ENCODE measurements around the gene CRYGN.

The CRYGN gene

DNA sequence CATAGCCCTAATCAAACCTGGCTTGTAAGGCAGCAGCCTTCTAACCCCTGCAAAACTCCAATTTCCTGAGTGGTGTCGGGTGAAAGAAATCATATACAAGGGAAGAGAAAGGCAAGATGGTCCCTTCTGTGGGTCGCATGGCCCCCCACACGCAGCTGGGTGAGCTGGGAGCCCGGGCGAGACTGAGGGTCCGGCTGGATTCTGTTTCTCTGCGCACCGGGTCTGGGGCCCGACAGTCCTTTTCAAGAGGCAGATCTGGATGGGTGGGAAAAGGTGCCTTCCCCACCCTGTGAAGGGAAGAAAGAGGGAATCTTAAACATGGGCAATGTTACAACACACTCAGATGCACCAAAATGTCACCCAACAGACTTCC is 48.6 kb downstream of the CRYGN start:
- DNase-seq (ENCODE audit: low spot score), result no peak

DNA sequence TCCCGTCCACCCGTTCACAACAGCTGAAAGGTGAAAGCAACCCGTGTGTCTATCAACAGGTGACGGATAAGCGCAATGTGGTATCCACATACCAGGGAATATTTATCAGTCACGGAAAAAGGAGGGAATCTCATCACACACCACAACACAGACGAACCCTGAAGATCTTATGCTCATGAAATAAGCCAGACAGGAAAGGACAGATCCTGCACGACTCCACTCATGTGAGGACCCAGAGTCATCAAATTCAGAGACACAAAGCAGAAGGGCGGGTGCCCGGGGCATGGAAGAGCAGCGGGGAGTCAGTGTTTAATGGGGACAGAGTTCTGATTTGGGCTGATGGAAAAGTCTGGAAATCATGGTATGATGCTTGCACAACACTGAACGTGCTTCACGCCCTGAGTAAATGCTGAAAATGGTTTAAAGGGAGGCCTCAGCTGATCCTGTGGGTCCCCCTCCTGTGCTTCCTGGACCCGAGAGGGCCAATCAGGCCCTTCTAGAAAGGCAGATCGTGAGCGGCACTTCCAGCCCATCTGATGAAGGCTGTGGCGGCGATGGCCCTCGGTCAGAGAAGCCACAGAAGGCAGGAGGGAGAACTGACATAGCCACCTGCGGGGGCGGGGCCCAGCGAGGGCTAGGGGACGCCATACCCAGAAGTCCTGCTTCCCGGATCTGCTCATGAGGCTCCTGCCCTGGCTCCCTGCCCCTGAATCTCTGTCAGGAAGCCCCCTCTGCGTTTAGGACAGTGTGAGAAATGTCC is 49.2 kb downstream of the CRYGN start:
- no peak for DNase-seq (ENCODE audit: low spot score)

DNA sequence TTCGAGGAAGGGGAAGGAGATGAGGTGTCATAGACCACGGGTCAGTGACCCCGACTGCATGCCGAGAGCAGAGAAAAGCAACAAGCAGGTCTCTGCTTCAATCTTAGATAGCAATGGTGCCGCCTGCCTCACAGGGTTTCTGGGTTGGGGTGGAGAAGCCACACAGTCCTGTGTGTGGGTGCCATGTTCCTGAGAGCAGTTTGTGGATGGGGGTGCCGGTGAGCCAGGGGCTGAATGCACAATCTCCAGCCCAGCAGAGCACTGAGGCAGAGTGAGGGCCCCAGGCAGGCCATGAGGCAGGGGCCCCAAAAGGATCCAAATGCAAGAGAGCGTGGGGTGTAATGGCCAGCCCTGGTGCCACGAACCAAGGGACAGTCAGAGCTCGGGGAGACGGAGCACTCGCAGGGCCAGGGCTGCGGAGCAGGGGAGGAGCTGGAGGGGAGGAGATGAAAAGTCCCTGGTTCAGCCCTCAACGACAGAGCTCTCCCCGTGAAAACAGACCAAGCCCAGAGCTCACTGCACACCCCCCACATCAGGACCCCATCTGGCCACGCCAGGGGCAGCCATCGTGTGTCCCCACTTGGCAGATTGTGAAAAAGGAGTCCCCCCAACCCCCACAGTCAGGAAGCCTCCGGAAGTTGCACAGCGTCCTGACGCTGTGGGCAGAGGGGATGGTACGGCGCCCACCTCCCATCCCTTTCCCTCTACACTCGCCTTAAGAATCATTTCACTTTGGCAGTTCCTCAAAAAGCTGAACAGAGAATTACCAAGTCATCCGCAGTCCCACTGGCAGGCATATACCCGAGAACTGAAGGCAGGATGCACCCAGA is 50.0 kb downstream of the CRYGN start:
- DNase-seq (ENCODE audit: low spot score), result no peak

DNA sequence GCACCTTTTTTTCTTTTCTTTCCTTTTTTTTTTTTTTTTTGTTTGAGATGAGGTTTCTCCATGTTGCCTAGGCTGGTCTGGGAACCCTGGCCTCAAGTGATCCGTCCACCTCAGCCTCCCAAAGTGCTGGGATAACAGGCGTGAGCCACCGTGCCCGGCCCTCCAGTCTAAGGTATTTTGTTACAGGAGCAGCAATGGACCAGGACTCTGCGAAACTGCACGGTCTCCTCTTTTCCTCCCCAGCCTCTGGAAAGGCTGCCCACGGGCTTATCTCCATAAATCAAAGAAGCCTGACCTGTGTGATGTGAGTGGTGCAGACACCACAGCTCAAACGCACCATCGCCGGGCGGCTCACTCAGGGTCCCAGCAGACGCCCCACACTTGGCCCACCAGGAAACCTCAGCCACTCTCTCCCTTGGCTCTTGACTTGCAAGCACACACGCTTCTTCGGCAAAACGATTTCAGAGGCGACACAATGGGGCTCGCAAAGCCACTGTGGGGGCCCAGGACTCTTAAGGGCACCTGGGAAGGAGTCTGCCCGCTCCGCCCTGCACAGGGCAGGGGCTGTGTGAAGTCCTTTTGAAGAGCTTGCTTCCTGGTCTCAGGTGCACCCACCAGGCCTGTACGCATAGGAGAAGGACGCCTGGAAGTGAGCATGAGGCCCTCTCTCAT is 50.7 kb downstream of the CRYGN start:
- DNase-seq (ENCODE audit: low spot score), result no peak

DNA sequence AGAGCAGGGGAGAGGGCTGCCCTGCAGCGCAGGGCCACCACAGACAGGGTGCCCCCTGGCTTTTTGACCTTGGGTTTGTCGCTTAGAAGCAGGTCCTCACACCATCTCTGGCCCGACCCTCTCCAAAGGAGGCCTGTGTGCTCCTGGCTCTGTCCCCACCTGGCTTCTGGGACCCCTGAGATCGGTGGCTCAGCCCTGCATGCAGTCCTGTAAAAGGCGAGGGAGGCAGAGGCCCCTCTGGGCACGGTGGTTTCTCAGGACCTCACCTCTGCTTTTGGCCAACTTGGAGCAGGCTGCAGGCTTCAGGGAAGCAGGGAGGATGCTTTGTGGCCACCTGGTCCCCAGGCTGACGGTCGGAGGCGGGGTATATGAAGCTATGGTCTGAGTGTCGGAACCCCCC is 51.5 kb downstream of the CRYGN start:
- no peak for DNase-seq (ENCODE audit: low spot score)

DNA sequence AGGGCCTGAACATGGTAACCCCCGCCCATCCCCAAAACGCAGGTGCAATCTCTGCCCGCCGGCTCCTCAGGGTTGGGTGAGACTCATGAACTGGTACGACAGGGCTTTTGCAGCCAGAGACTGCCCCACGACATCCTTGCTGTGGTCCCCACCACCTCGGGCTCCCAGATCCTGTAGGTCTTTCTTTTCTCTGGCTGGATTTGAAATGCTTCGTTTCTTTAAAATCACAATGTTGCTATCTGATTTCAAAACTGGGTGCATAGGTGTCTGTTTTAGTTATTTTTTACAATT is 52.0 kb downstream of the CRYGN start:
- no peak for DNase-seq (ENCODE audit: low spot score)

DNA sequence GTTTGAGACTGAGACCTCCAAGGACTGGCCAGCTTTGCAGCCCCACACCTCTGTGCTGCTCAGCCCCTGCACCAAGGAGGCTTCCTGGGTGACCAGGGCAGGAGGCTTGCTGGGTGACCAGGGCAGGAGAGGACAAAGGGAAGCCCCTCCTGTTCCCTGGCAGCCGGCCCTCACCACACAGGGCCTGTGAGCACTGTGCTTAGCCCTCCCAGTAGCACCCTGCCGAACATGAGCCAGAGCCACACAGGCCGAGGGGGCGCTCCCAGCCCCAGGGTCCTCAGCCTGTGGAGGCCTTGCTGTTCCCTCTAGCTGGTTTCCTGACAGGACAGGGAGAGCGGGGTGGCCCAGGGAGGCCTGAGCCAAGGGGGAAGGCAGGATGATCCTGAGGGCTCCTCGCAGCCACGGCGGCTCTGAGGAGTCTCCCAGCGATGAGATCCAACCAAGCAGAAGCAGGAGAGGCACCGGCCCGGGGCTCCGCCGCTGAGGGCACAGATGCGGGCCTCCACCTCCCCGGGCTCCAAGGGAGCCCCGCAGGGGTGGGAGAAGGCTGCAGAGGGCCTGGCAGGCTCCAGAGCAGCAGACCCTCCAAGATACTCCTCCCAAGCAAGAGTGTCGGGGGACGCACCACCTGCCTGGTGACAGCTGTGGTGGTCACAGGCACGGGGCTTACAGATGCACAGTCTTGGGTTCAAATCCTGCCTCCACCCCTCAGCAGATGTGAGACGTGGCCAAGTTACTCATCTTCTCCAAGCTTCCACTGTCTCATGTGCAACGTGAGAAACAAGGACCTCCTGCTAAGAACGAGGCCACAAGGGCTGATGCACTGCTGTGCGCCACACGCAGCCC is 52.6 kb downstream of the CRYGN start:
- no peak for DNase-seq (ENCODE audit: low spot score)

DNA sequence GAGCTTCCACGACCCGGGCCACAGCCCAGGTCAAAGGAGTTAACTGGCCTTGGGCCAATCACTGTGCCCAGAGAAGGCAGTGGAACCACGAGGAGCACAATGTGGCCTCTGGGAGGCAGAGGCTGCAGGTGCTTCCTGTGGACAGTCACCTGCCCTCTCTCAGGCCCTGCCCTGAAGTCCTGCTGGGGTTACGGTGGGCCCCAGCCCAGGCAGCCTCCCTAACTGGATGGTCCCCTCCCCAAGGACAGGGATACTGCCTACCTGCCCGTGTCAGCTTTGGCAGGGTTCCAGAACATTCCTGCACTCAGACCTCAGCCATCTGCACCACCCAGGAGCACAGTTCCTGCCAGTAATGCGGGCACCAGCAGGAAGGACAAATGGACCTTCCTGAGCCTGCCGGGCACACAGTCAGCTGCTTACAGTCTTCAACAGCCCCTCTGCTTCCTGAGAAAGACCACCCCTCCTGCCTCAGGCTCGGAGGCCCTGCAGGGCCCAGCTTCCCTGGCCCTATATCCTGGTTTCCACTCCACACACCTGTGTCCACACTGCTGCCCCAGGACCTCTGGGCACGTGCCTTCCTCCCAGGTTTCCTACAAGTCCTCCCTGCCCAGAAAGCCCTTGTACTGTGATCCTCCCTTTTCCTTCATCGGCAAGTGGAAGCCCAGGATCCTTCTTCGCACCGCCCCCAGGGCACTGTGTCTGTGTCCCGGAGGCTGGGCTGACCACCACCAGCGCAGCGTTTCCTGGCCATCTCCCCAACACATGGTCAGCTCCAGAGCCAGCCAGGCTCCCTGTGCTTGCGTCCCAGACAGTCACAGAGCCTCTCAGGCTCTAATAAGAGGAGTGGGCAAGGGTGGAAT is 53.4 kb downstream of the CRYGN start:
- no peak for DNase-seq (ENCODE audit: low spot score)

DNA sequence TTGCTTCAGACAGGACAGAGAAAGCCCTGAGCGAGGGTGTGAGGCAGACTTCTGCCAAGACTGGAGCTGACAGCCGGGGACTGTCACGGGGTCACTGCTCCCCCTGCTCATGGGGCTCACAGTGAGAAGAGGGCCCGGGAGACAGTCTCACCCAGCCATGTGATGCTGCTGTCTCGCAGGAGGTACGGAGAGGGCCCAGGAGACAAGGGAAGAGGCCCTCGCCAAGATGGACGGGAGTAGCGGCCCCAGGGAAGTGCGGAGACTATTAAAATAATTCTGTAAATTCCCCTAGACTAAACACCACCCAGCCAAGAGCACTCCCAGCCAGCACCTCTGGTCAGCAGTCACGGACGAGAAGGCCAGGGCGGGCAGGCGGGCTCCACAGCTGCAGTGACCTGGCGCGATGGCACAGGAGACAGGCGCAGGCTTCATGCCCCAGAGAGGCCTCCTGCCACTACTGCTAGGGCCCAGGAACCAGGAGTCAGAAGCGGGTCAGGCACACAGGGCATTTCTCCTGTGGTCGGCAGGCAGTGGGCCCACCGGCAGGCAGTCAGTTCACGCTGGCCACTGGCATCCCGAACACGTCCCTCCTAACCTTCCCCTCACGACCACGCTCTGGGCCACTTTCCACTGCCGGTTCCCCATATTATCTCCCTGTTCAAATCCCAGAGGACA is 54.2 kb downstream of the CRYGN start:
- DNase-seq (ENCODE audit: low spot score), result no peak

DNA sequence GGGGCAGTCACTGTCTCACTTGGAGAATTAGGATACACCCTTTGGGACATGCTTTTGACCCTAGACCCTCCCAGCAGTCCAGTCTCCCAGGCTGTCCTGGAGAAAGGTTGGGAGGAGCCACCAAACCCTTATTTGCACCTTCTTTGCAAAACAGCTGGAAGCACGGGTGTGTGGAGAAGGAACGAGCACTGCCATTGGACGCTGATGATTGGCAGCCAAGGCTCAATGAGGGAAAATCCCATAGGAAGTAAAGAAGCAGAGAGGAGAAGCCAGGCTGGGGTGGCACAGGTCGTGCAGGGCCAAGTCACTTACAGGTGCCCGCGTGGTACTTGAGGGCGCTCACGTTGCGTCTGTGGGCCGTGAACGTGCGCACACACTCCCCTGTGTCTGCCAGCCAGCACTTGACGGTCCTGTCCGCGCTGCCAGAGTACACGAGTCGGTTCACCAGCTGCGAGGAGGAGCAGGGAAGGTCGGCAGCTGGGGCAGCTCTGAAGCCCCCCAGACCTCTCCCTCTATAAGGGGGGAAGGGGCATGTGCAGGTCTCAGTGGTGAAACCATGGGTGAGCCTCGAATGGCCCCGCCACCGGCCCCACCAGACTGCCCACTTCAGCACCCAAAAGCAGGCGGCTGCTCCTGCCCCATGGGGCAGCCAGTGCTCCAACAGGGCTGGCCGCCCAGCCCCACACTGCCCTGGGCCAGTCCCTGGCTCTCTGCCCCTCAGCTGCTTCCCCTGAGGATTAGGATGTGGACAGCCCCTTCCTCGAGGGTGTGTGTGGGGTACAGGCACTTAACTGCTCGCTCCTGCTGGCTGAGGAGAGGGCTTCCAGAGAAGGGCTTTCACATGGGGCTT is 54.9 kb downstream of the CRYGN start:
- no peak for DNase-seq (ENCODE audit: low spot score)

DNA sequence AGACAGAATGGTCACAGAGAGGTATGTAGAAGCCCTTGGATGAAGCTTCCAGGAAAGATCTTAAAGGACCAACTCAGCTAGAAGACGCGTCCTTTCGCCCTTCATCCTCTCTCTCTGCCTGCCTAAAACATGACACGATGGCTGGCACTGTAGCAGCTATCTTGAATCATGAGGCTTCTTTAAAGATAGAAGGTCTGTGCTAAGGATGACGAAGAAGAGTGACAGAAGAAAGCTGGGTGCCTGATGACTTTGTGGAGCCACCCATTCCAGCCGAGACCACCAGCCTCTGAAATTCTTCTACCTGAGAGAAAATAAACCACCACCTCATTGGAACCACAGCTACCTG is 55.6 kb downstream of the CRYGN start:
- DNase-seq (ENCODE audit: low spot score), result no peak

DNA sequence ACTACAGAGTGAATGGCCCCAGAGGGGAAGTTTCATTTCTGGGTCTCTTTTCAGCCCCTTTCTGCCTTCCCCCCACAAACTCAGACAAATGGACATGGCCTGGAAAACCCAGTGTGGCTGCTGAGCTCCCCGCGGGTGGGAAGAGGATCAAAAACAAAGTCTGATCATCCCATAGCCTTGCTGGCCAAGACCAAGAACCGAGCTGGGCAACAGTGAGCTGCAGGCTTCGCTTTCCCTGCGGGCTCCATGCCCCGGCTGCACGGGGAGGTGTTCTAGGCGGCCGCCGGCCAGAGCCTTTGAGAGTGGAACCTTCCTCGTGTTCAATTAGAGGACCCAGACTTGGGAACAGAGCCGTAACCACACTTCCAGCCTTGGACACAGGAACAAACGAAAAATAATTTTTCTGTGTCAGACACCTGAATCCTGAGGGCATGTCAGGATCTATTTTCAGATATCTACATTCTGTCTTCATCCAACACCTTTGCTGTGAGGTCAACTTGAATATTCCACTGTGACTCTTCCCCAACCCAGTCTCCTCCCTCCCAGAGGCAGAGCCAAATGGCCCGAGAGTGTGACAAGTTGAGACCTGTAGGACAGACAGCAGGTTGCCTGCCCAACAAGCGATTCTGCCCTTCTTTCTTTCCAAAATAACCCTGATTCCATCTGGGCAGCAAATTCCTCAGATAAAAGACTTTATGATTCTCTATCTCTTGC is 56.1 kb downstream of the CRYGN start:
- DNase-seq (ENCODE audit: low spot score), result no peak

DNA sequence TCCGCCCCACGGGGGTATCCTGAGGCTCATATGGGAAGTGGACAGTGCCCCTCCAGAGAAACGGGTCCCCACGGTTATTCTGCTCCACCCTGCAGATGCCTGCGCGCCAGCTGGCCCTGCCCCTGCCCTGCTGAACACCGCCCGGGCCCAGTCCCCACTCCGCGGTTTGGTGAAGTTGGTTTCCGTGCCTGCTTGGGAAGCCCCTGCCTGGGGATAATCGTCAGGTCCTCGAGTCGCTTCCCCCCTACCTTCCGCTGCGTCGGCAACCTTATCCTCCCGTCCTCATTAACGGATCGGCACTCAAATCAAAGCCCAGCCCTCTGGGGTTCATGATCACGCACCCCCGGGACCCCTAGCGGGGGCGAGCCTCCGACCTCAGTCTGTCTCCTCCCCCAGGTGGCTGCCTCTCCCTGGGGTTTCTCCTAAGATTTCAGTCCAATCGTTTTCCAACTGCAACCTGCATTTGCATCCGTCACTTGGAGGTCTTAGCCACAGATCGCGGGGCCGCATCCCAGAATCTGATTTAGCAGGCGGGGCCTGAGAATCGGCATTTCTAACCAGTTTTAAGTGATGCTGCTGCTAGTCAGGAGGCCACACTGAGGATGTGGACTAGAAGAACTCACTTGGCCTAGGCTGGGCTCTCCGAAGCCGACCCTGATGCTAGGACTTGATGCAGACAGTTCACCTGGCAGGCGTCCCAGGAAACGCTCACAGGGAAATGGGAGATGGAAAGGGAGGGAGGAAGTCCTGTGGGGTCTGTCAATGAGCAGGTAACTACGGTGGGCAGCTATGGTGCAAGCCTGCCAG is 57.7 kb downstream of the CRYGN start:
- DNase-seq (ENCODE audit: low spot score), result no peak

DNA sequence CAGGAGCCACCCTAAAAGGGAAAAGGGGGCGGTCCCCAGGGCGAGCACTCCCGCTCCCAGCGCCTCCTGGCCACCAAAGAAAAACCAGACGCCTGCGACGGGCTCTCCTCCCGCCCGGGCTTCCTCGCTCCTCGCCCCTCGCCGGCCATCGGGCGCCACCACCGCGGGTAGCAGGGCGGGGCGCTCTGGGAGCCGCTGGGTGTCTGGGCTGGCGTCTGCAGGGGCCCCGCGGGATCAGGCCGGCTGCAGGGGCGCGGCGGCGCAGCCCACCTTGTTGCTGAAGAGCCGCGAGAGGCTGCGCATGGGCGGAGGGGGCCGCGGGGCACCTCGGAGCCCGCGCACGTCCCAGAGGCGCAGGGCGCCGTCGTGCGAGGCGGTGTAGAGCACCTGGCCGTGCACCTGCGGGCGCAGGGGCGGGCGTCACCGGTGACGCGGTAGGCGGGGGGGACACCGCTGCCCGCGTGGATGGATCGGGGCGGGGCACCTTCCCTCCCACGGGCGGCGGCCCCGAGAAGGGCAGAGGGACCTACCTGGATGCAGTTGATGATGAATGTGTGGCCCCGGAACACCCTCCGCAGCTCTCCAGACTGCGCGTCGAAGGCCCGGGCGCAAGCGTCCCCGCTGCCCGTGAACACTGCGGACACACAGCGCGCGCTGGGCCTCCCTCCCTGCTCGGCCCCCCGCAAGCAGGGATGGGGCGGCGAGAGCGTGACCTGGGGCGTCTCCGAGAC is 58.4 kb downstream of the CRYGN start:
- peak; percentile 37 for DNase-seq (ENCODE audit: low spot score)

DNA sequence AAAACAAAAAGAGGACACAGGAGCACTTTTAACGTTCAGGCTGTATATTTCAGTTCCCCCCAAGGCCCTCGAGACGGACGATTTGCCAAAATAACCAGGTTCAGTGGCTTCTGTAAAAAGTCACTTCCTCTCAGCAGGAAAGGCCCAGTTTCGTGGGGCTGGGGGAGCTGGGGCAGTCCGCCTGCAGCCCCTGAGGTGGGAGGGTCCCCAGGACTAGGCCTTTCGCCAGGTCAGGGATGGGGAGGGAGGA is 58.9 kb downstream of the CRYGN start:
- no peak for DNase-seq (ENCODE audit: low spot score)

DNA sequence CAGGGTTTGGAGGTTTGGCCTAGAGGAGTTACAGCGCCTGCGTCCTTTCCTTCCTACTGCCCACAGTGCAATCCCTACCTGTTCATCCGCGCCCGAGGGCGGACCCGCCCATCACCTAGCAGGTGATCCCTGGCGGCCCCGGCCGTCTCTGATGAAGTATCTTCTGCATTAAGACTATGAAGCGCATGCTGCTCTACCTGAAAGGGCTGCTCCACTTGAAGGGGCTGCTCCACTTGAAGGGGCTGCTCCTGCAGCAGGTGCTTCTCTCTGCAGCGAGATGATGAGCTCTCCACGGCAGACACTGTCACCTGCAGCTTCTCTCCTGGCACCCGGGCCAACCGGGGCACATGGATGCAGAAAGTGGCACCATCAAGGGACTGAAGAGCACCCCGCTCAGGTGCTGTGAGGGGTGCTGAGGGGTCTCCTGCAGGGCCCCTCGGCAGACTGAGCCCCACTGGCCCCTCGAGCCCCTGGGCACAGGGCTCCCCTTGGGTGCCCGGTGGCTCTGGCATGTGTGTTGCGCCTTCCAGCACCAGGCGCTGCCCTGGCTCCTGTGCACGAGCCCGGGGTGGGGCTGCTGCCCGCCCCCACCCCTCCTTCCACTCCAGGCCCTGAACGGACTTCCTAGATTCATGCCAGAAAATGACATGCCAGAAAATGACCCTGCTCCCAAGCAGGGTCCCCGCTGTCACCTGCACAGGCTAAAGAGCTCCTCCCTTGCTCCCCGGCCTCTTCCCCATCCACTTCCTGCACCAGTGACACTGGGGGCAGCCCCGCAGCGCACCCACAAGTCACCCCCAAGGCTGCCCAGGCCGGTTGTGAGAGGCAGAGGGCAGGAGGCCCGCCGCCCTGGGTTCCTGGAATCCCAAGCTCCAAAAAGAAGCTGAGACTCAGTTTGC is 59.5 kb downstream of the CRYGN start:
- no peak for DNase-seq (ENCODE audit: low spot score)

Data from CD4-positive, alpha-beta T cell treated with Interleukin-6 at 100 ng/mL for 8 hours (primary cell).